ENCODE results near the gene GAGE10.

Gene GAGE10

DNA sequence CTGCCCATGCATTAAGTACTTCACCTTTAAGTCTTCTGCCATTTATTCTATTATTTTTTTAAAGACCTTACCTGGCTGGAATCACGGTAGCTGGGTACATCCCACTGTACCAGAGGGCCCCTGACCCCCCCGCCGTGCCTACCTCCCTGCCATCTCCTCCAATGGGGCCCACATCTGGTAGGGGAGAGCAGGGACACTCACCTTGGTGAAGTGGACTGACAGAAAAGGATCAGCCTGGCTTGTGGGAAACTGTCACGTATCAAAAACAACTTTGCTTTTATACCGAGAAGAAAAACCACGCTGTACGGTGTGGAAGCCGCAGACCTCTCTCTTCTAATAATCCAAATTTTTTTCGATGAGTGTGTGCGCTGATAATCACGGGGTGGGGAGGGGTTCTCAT lies 39.0 kb upstream of the GAGE10 start, which contains the start of gene FOXP3:
Gene FOXP3, minus strand, starts transcription at position 251 of the 400 bp plus-strand sequence. CDS start 6,205 bp downstream, outside the sequence.
- Histone ChIP-seq H3K27me3 (ENCODE audit: control insufficient read depth in 1 of 2, insufficient read depth in 2 of 2, low read length in 2 of 2) (no peaks in the 10 kb centered on the region), H3K9me3 (ENCODE audit: control insufficient read depth in 1 of 2, low read length in 2 of 2) (no peaks in the 10 kb centered on the region), H3K4me3 (ENCODE audit: low read depth in 1 of 2, low read length in 2 of 2) (no peak within 1 kb of the TSS), H3K27ac (ENCODE audit: low read depth, low read length) (no peak within 1 kb of the TSS), H3K4me1 (ENCODE audit: control insufficient read depth in 1 of 2, insufficient read depth in 2 of 2, low read length in 2 of 2) (no peaks in the 10 kb centered on the region), H3K36me3 (ENCODE audit: control insufficient read depth in 1 of 2, insufficient read depth in 2 of 2, low read length in 2 of 2) (no peaks in the 10 kb centered on the region), H3K9ac (ENCODE audit: low read depth in 1 of 2, low read length in 2 of 2) (no peak within 1 kb of the TSS)

DNA sequence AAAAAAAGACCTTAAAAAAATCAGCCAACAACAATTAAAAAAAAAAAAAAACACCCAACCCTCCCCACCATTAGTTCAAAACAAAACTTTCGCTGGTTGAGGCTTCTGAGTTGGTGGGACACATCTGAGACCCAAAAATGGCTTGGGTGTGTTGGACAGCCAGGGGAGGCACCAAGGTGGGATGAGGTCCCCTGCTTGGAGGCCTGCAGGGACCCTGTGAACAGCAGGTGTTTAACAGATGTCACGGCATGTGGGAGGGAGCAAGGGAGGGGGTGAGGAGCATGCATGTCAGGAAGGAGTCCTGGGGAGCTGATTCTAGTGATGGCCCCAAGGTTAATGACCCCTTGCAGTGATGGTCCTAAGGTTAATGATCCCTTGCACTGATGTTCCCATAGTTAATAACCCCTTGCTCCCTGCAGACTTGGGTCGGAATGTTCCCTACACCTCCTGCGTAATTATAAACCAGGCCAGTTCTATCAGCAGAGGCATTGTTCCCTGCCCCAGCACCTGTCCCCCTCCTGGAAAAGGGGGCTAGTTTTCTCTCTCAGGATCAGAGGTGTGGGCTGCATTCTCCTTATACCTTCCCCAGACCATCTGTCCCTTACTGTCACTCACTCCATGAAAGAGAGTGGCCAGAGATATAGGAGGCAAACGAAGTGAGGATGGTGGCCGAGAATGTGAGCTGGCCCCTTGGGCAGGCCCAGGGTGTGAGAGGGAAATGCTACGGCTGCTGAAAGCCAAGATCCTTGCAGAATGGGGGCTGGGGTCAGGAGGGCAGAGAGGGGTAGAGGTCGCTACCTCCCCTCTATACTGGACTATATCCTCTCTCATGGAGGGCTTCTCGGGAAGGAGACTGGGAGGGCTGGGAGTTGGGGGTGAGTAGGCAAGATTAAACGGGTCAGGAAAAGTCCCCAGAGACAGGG lies 36.7 kb upstream of the GAGE10 start:
- no peaks in the 10 kb centered on the region for H3K9me3 ChIP-seq (ENCODE audit: control insufficient read depth in 1 of 2, low read length in 2 of 2)
- no peak overlapping the region for H3K27ac ChIP-seq (ENCODE audit: low read depth, low read length)
- no peak overlapping the region for H3K9ac ChIP-seq (ENCODE audit: low read depth in 1 of 2, low read length in 2 of 2)

DNA sequence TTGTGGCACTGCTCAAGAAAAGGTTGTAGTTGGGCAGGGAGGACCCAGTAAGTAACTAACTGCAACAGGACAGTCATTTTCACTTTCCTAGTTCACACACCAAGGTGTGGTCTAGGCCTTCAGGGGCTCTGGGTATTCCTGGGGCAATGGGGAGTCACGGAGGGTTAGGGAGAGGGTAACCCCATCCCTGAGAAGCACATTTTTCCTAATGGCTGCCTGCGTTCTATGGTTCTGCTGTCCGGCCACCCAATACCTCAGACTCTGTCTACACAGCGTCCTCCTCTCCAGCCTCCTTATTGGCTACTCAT lies 34.8 kb upstream of the GAGE10 start:
- Histone ChIP-seq H3K4me3 (ENCODE audit: low read depth in 1 of 2, low read length in 2 of 2) (peak overlapping the region; percentile 69 to 84), H3K27me3 (ENCODE audit: control insufficient read depth in 1 of 2, insufficient read depth in 2 of 2, low read length in 2 of 2) (no peaks in the 10 kb centered on the region), H3K4me1 (ENCODE audit: control insufficient read depth in 1 of 2, insufficient read depth in 2 of 2, low read length in 2 of 2) (peaks cover 24 to 25% of the 10 kb centered on the region in 2 donors), H3K9me3 (ENCODE audit: control insufficient read depth in 1 of 2, low read length in 2 of 2) (no peaks in the 10 kb centered on the region), H3K27ac (ENCODE audit: low read depth, low read length) (peak overlapping the region; percentile 52), H3K9ac (ENCODE audit: low read depth in 1 of 2, low read length in 2 of 2) (peak overlapping the region; percentile 57 to 86), H3K36me3 (ENCODE audit: control insufficient read depth in 1 of 2, insufficient read depth in 2 of 2, low read length in 2 of 2) (peaks cover 0 to 4% of the 10 kb centered on the region in 2 donors)

More for the DNA sequence above, 36.7 kb upstream of the GAGE10 start:
- H3K4me3 ChIP-seq (ENCODE audit: low read depth in 1 of 2, low read length in 2 of 2): no peak overlapping the region
- H3K27me3 ChIP-seq (ENCODE audit: control insufficient read depth in 1 of 2, insufficient read depth in 2 of 2, low read length in 2 of 2): no peaks in the 10 kb centered on the region
- H3K4me1 ChIP-seq (ENCODE audit: control insufficient read depth in 1 of 2, insufficient read depth in 2 of 2, low read length in 2 of 2): peaks cover 14 to 15% of the 10 kb centered on the region in 2 donors
- H3K36me3 ChIP-seq (ENCODE audit: control insufficient read depth in 1 of 2, insufficient read depth in 2 of 2, low read length in 2 of 2): no peaks in the 10 kb centered on the region

DNA sequence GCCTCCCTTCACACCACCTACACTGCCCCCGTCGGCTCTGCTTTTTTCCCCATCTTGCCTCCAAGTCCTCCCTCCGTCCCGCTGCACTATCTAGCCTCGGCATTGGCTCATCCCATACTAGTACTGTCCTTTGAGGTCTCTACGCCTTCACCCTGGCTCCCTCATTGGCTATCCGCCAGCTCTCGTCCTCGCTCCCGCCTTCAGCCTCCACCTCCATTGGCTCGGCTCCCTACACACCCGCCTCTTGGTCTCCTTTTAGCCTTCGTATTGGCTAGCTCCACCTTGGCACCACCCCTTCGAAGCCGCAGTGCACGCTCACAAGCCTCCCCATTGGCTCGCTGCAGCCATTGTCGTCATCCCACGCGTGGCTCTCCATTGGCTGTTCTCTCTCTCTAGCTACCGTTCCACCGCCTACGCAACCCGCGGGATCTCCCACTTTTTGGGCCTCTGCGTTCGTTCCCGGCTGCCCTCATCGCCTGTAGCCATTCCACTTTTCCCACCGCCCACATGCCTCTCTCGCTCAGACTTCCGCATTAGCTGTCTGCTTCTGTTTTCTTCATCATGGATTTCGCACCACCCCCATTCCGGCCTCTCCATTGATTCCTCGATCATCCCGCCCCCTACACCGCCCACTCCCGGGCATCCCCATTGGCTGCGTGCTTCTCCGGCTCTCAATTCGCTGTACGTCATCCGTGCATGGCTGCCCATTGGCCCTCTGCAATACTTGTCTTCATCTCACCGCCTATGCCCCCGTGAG lies 34.3 kb upstream of the GAGE10 start:
- Histone ChIP-seq H3K27me3 (ENCODE audit: control insufficient read depth in 1 of 2, insufficient read depth in 2 of 2, low read length in 2 of 2) (no peaks in the 10 kb centered on the region), H3K9ac (ENCODE audit: low read depth in 1 of 2, low read length in 2 of 2) (peak overlapping the region; percentile 57 to 86), H3K9me3 (ENCODE audit: control insufficient read depth in 1 of 2, low read length in 2 of 2) (no peaks in the 10 kb centered on the region), H3K36me3 (ENCODE audit: control insufficient read depth in 1 of 2, insufficient read depth in 2 of 2, low read length in 2 of 2) (peaks cover 0 to 4% of the 10 kb centered on the region in 2 donors), H3K27ac (ENCODE audit: low read depth, low read length) (peak overlapping the region; percentile 96), H3K4me1 (ENCODE audit: control insufficient read depth in 1 of 2, insufficient read depth in 2 of 2, low read length in 2 of 2) (peaks cover 24 to 27% of the 10 kb centered on the region in 2 donors), H3K4me3 (ENCODE audit: low read depth in 1 of 2, low read length in 2 of 2) (peak overlapping the region; percentile 69 to 84)

DNA sequence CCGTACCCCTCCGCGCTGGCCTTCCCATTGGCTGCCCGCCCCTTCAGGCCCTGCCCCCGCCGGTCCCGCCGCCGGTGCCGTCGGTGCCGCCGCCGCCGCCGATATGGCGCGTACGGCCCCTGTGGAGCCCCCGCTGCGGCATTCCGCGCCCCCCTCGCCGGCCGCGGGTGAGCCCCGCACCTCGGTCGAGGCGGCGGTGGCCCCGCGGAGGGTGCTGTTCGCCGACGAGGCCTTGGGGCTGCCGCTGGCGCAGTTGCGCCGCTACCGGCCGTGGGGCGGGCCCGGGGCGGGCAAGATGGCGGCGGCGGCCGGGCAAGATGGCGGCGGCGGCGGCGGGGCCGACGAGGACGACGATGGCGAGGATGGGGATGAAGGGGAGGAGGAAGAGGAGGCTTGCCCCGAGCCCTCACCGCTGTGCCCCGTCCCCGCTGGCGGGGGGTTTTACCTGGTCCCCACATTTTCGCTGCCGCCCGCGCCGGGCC lies 33.6 kb upstream of the GAGE10 start, which contains the start of gene PPP1R3F:
Gene PPP1R3F, plus strand, starts transcription at position 27 of the 482 bp plus-strand sequence. Its CDS starts 77 bp downstream, at position 104.
- H3K9ac ChIP-seq (ENCODE audit: low read depth in 1 of 2, low read length in 2 of 2): peak within 1 kb of the TSS; percentile 63 to 86
- peaks cover 24 to 27% of the 10 kb centered on the region in 2 donors for H3K4me1 ChIP-seq (ENCODE audit: control insufficient read depth in 1 of 2, insufficient read depth in 2 of 2, low read length in 2 of 2)
- no peaks in the 10 kb centered on the region for H3K27me3 ChIP-seq (ENCODE audit: control insufficient read depth in 1 of 2, insufficient read depth in 2 of 2, low read length in 2 of 2)
- peak within 1 kb of the TSS; percentile 96 for H3K27ac ChIP-seq (ENCODE audit: low read depth, low read length)
- H3K4me3 ChIP-seq (ENCODE audit: low read depth in 1 of 2, low read length in 2 of 2): peak within 1 kb of the TSS; percentile 69 to 84
- H3K36me3 ChIP-seq (ENCODE audit: control insufficient read depth in 1 of 2, insufficient read depth in 2 of 2, low read length in 2 of 2): peaks cover 0 to 4% of the 10 kb centered on the region in 2 donors
- no peaks in the 10 kb centered on the region for H3K9me3 ChIP-seq (ENCODE audit: control insufficient read depth in 1 of 2, low read length in 2 of 2)

DNA sequence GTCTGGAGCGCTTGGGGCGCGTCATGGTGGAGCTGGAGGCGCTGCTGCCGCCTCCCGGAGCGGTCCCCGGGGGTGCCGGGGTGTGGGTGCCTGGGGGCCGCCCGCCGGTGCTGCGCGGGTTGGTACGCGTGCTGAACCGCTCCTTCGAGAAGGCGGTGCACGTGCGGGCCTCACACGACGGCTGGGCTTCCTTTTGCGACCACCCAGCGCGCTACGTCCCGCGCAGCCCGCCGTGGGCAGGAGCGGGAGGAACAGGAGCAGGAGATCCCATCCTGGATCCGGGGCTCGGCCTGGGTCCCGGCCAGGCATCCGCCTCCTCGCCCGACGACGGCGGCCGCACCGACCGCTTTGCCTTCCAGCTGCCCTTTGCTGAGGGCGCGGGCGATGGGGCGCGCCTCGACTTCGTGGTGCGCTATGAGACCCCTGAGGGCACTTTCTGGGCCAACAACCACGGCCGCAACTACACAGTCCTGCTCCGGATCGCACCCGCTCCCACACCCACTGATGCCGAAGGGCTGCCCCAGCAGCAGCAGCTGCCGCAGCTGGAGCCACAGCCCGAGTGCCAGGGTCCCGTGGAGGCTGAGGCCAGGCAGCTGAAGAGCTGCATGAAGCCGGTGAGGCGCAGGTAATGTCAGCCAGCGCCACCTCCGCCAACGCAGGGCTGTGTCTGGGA lies 33.1 kb upstream of the GAGE10 start:
- no peaks in the 10 kb centered on the region for H3K9me3 ChIP-seq (ENCODE audit: control insufficient read depth in 1 of 2, low read length in 2 of 2)
- H3K36me3 ChIP-seq (ENCODE audit: control insufficient read depth in 1 of 2, insufficient read depth in 2 of 2, low read length in 2 of 2): peaks cover 0 to 4% of the 10 kb centered on the region in 2 donors
- peak overlapping the region; percentile 85 for H3K27ac ChIP-seq (ENCODE audit: low read depth, low read length)
- peak overlapping the region; percentile 63 for H3K9ac ChIP-seq (ENCODE audit: low read depth in 1 of 2, low read length in 2 of 2)
- H3K4me3 ChIP-seq (ENCODE audit: low read depth in 1 of 2, low read length in 2 of 2): peak overlapping the region; percentile 58 to 63
- no peaks in the 10 kb centered on the region for H3K27me3 ChIP-seq (ENCODE audit: control insufficient read depth in 1 of 2, insufficient read depth in 2 of 2, low read length in 2 of 2)
- H3K4me1 ChIP-seq (ENCODE audit: control insufficient read depth in 1 of 2, insufficient read depth in 2 of 2, low read length in 2 of 2): peaks cover 24 to 27% of the 10 kb centered on the region in 2 donors

DNA sequence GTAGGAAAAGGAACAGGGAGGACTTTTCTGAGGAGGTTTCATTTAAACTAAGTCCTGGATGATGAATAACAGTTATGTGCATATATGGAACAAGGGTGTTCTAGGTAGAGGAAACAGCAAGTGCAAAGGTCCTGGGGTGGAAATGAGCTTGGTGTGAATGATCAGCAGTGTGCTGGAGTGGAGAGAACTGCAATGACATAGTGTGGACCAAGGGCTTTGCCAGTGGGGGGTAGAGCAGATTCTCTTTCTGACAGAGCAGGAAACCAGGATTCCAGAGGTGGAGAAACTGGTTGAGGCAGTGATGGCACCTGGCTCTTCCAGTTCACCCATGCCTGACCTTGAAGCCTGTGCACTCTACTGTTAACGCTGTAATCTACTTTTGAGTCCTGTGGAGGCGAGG lies 32.1 kb upstream of the GAGE10 start:
- Histone ChIP-seq H3K27ac (ENCODE audit: low read depth, low read length) (no peak overlapping the region), H3K36me3 (ENCODE audit: control insufficient read depth in 1 of 2, insufficient read depth in 2 of 2, low read length in 2 of 2) (peaks cover 0 to 4% of the 10 kb centered on the region in 2 donors), H3K4me3 (ENCODE audit: low read depth in 1 of 2, low read length in 2 of 2) (peak overlapping the region; percentile 58 to 63), H3K9me3 (ENCODE audit: control insufficient read depth in 1 of 2, low read length in 2 of 2) (no peaks in the 10 kb centered on the region), H3K4me1 (ENCODE audit: control insufficient read depth in 1 of 2, insufficient read depth in 2 of 2, low read length in 2 of 2) (peaks cover 24 to 27% of the 10 kb centered on the region in 2 donors), H3K9ac (ENCODE audit: low read depth in 1 of 2, low read length in 2 of 2) (peak overlapping the region in 1 of 2 donors; percentile 10), H3K27me3 (ENCODE audit: control insufficient read depth in 1 of 2, insufficient read depth in 2 of 2, low read length in 2 of 2) (no peaks in the 10 kb centered on the region)

DNA sequence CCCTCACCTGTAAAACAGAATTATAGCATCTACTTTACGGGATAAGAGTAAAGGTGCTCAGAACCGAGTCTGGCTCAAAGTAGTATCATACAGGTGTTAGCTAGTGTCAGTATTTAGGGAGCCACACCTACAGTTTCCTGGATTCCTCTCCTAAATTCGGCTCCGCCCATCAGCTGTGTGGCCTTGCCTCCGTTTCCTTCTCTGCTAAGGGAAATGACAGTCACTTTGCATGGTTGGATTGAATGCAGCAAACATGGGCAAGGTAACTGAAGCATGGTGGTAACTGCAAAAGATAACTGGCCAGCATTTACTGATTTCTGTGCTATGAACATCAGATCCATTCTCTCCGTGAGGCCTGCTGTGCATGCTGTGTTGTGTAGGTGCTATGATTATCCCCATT lies 31.0 kb upstream of the GAGE10 start:
- Histone ChIP-seq H3K36me3 (ENCODE audit: control insufficient read depth in 1 of 2, insufficient read depth in 2 of 2, low read length in 2 of 2) (peaks cover 0 to 4% of the 10 kb centered on the region in 2 donors), H3K9me3 (ENCODE audit: control insufficient read depth in 1 of 2, low read length in 2 of 2) (no peaks in the 10 kb centered on the region), H3K27ac (ENCODE audit: low read depth, low read length) (no peak overlapping the region), H3K27me3 (ENCODE audit: control insufficient read depth in 1 of 2, insufficient read depth in 2 of 2, low read length in 2 of 2) (no peaks in the 10 kb centered on the region), H3K4me1 (ENCODE audit: control insufficient read depth in 1 of 2, insufficient read depth in 2 of 2, low read length in 2 of 2) (peaks cover 24 to 27% of the 10 kb centered on the region in 2 donors), H3K9ac (ENCODE audit: low read depth in 1 of 2, low read length in 2 of 2) (no peak overlapping the region), H3K4me3 (ENCODE audit: low read depth in 1 of 2, low read length in 2 of 2) (peak overlapping the region in 1 of 2 donors; percentile 40)

DNA sequence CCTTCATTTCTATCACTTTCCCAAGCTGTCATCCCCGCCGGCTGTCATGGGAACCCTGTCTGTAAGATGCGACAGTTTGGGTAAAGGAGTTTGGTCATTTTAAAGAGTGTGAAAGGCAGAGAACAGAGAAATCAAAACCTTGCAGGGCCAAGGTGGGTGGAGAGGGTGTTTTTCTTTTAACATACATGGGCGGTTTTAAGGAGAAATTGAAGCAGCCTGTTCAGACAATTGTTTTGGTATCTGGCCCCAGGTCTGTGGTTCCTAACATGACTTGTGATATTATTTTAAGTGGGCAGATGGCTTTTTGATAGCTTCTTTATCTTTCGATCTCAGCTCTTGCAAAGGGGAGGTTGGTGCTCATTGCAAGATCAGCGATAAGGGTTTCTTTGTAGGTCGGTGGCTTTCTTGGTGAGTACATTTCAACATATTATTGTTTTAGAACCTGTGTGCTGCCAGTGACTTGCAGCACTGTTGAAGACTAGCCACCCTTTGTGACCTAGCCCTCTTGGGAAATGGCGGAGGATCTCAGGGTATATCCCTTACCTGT lies 30.2 kb upstream of the GAGE10 start:
- Histone ChIP-seq H3K4me1 (ENCODE audit: control insufficient read depth in 1 of 2, insufficient read depth in 2 of 2, low read length in 2 of 2) (peaks cover 24 to 27% of the 10 kb centered on the region in 2 donors), H3K27ac (ENCODE audit: low read depth, low read length) (no peak overlapping the region), H3K27me3 (ENCODE audit: control insufficient read depth in 1 of 2, insufficient read depth in 2 of 2, low read length in 2 of 2) (no peaks in the 10 kb centered on the region), H3K36me3 (ENCODE audit: control insufficient read depth in 1 of 2, insufficient read depth in 2 of 2, low read length in 2 of 2) (peaks cover 0 to 4% of the 10 kb centered on the region in 2 donors), H3K9me3 (ENCODE audit: control insufficient read depth in 1 of 2, low read length in 2 of 2) (no peaks in the 10 kb centered on the region), H3K4me3 (ENCODE audit: low read depth in 1 of 2, low read length in 2 of 2) (no peak overlapping the region), H3K9ac (ENCODE audit: low read depth in 1 of 2, low read length in 2 of 2) (no peak overlapping the region)
